ENCODE measurements around the gene SLC35A3. TPM values are rescaled to one million over a fixed set of nuclear protein-coding genes. Genes with fewer than 3 reads are reported as not detected.

The SLC35A3 gene
- total and polyA plus RNA-seq, 10 of the 15 experiments (the other 5 are each of a cell fraction or from before 2014, with no cell fraction given): 3.6 to 24.3 (median 15.4) TPM

GRCh38 chr1:99969729-99970621 is at the start of gene SLC35A3 (continued):
- peak; percentile 27 for TF ChIP-seq E2F8 (IDR thresholded peaks at IDR 0.05; ENCODE audit: low read depth, partially characterized antibody)
- TF ChIP-seq TARDBP (IDR thresholded peaks at IDR 0.05; ENCODE audit: borderline replicate concordance): no peak
- no peak for TF ChIP-seq CEBPB (IDR thresholded peaks at IDR 0.05; ENCODE audit: borderline replicate concordance in 1 of 2, low read depth in 2 of 2, low read length in 2 of 2)
- 0 out of 2 replicates have a peak, but pooled peaks have one; percentile 80 for TF ChIP-seq CBX5 (IDR thresholded peaks at IDR 0.05; ENCODE audit: low read depth)
- peak in 1 of 2 experiments; percentile 87; a peak in 2 of 4 replicates for TF ChIP-seq SRF (IDR thresholded peaks at IDR 0.05; ENCODE audit: low read depth in 2 of 2, low read length in 2 of 2)
- TF ChIP-seq HSF1 (IDR thresholded peaks at IDR 0.05; ENCODE audit: low read depth, low read length): no peak
- no peak; the same call in 1 of the 2 replicates for TF ChIP-seq PKNOX1 (IDR thresholded peaks at IDR 0.05)
- TF ChIP-seq IRF4 (IDR thresholded peaks at IDR 0.05; ENCODE audit: low read depth, low read length): 0 out of 2 replicates have a peak, but pooled peaks have one; percentile 46
- 0 out of 2 replicates have a peak, but pooled peaks have one; percentile 37 for TF ChIP-seq STAT1 (conservative IDR thresholded peaks at IDR 0.05)
- TF ChIP-seq PRDM15 (CRISPR knock-in tag; IDR thresholded peaks at IDR 0.05): no peak
- no peak for TF ChIP-seq BCL3 (IDR thresholded peaks at IDR 0.05; ENCODE audit: borderline replicate concordance, insufficient read depth, low read depth, low read length, poor library complexity, severe bottlenecking)
- no peak for TF ChIP-seq SUZ12 (IDR thresholded peaks at IDR 0.05; ENCODE audit: unreplicated experiment)
- no peak for TF ChIP-seq JUNB (IDR thresholded peaks at IDR 0.05)
- no peak for TF ChIP-seq SPI1 (IDR thresholded peaks at IDR 0.05; ENCODE audit: borderline replicate concordance, insufficient read depth, low read depth, low read length)
- peak; percentile 89; the same call in 1 of the 2 replicates for TF ChIP-seq GATAD2B (conservative IDR thresholded peaks at IDR 0.05; ENCODE audit: low read depth)
- TF ChIP-seq YY1 (IDR thresholded peaks at IDR 0.05; ENCODE audit: low read depth, low read length): peak; percentile 90
